Liver (tissue), 9 donors: Measurements from ENCODE around the gene DHRS1. TPM values are rescaled to one million over a fixed set of nuclear protein-coding genes. Genes with fewer than 3 reads are reported as not detected.

Source experiments
- DNase-seq: peaks from one replicate; pipeline ENCODE4 v3.0.0-alpha.2; 2017; ENCODE audit warnings: low spot score
- H3K27ac ChIP-seq, 2 donors: one replicate each; pipeline ENCODE4 v1.7.0; 2013; ENCODE audit warnings: inconsistent platforms in 2 of 2, low read length in 2 of 2, control low read depth in 1 of 2, low read depth in 1 of 2, mild to moderate bottlenecking in 1 of 2
- H3K27me3 ChIP-seq, 4 donors: one replicate each; pipeline versions ENCODE4 v1.6.1 to v1.7.0; 2013; ENCODE audit warnings: low read length in 3 of 4, inconsistent platforms in 1 of 4, mild to moderate bottlenecking in 1 of 4, moderate library complexity in 1 of 4; ENCODE audit not compliant: control insufficient read depth in 4 of 4, insufficient read depth in 4 of 4
- H3K36me3 ChIP-seq, 4 donors: one replicate each; pipeline versions ENCODE4 v1.6.1 to v1.7.0; 2013; ENCODE audit warnings: low read length in 3 of 4, mild to moderate bottlenecking in 3 of 4, low read depth in 1 of 4, moderate library complexity in 1 of 4; ENCODE audit not compliant: control insufficient read depth in 4 of 4, insufficient read depth in 3 of 4
- H3K4me1 ChIP-seq, 4 donors: one replicate each; pipeline versions ENCODE4 v1.6.1 to v1.7.0; 2013; ENCODE audit warnings: low read length in 3 of 4, mild to moderate bottlenecking in 3 of 4, moderate library complexity in 1 of 4; ENCODE audit not compliant: control insufficient read depth in 4 of 4, insufficient read depth in 4 of 4
- H3K4me3 ChIP-seq, 3 donors: one replicate each; pipeline versions ENCODE4 v1.6.1 to v1.7.0; 2013; ENCODE audit warnings: low read length in 3 of 3, control low read depth in 1 of 3, low read depth in 1 of 3, mild to moderate bottlenecking in 1 of 3
- H3K9ac ChIP-seq, 2 donors: one replicate each; pipeline ENCODE4 v1.7.0; 2013; ENCODE audit warnings: low read length in 2 of 2, mild to moderate bottlenecking in 2 of 2, moderate library complexity in 2 of 2, control low read depth in 1 of 2, low read depth in 1 of 2
- H3K9me3 ChIP-seq, 4 donors: one replicate each; pipeline versions ENCODE4 v1.6.1 to v1.7.0; 2013; ENCODE audit warnings: low read length in 3 of 4; ENCODE audit not compliant: control insufficient read depth in 4 of 4
- ATF3 ChIP-seq: IDR thresholded peaks from 2 replicates; pipeline ENCODE4 v1.6.1; 2016; ENCODE audit warnings: antibody characterized with exemption
- CTCF ChIP-seq: fragments of 150-350 bp; IDR thresholded peaks from 2 replicates; pipeline ENCODE4 v1.5.1; 2017; ENCODE audit warnings: improper control_type of control experiment, low read depth, low read length; ENCODE audit not compliant: missing input control
- EGR1 ChIP-seq, 2 donors: IDR thresholded peaks; 2 replicates each; pipeline ENCODE4 v1.6.1; 2016 to 2018; ENCODE audit warnings: antibody characterized with exemption in 2 of 2, low read depth in 2 of 2
- FOXA1 ChIP-seq: IDR thresholded peaks from 2 replicates; pipeline ENCODE4 v1.6.1; 2016; ENCODE audit warnings: antibody characterized with exemption
- FOXA2 ChIP-seq: IDR thresholded peaks from 2 replicates; pipeline ENCODE4 v1.6.1; 2016; ENCODE audit warnings: antibody characterized with exemption
- HNF4A ChIP-seq, 2 donors: conservative IDR thresholded peaks; 2 replicates each; pipeline ENCODE4 v1.6.1; 2016; ENCODE audit warnings: antibody characterized with exemption in 2 of 2, mild to moderate bottlenecking in 2 of 2
- HNF4G ChIP-seq: IDR thresholded peaks from 2 replicates; pipeline ENCODE4 v1.6.1; 2016; ENCODE audit warnings: antibody characterized with exemption
- JUND ChIP-seq, 2 donors: IDR thresholded peaks; 2 replicates each; pipeline ENCODE4 v1.6.1; 2016; ENCODE audit warnings: antibody characterized with exemption in 2 of 2
- MAX ChIP-seq: IDR thresholded peaks from 2 replicates; pipeline ENCODE4 v1.6.1; 2016; ENCODE audit warnings: antibody characterized with exemption
- NR2F2 ChIP-seq: IDR thresholded peaks from 2 replicates; pipeline ENCODE4 v1.6.1; 2016; ENCODE audit warnings: antibody characterized with exemption
- RAD21 ChIP-seq, 2 donors: IDR thresholded peaks; 2 replicates each; pipeline ENCODE4 v1.6.1; 2016; ENCODE audit warnings: antibody characterized with exemption in 2 of 2, mild to moderate bottlenecking in 2 of 2
- REST ChIP-seq: IDR thresholded peaks from 2 replicates; pipeline ENCODE4 v1.6.1; 2016; ENCODE audit warnings: antibody characterized with exemption, mild to moderate bottlenecking
- RXRA ChIP-seq, 2 donors: IDR thresholded peaks; 2 replicates each; pipeline ENCODE4 v1.6.1; 2017 to 2018; ENCODE audit warnings: antibody characterized with exemption in 2 of 2, mild to moderate bottlenecking in 1 of 2
- SP1 ChIP-seq: IDR thresholded peaks from 2 replicates; pipeline ENCODE4 v1.6.1; 2018; ENCODE audit warnings: antibody characterized with exemption, mild to moderate bottlenecking
- YY1 ChIP-seq: IDR thresholded peaks from 2 replicates; pipeline ENCODE4 v1.6.1; 2016; ENCODE audit warnings: antibody characterized with exemption, mild to moderate bottlenecking
- ZBTB33 ChIP-seq: IDR thresholded peaks from 2 replicates; pipeline ENCODE4 v1.6.1; 2016; ENCODE audit warnings: antibody characterized with exemption
- WGBS: extraction: QIAGEN DNeasy Blood & Tissue Kit; methylation state at CpG from one replicate; pipeline ENCODE4 v1.1.7; 2013; 5-methylcytosine and 5-hydroxymethylcytosine counted together
- polyA plus RNA-seq, 2 donors: library from polyadenylated mRNA; stranded (reverse) in 1 of 2; unstranded in 1 of 2; fragments of 200-250 nt in 1 of 2; fragments of >200 nt in 1 of 2; fragmentation: Nextera tagmentation in 1 of 2; extraction: Ambion mirVana in 1 of 2; gene quantifications; one replicate each; pipeline versions ENCODE4 v1.2.1 to v1.2.3, GENCODE V29; 2013 to 2015
- total RNA-seq, 2 donors: library from RNA; depleted of rRNA; stranded (reverse); fragments of >200 nt; gene quantifications; one replicate each; pipeline ENCODE4 v1.2.3, GENCODE V29; 2014
- donor health status: healthy.
- donor health status: healthy.
- donor health status: healthy.
- donor health status: healthy.
- donor health status: healthy.

Gene DHRS1
- total and polyA plus RNA-seq, 4 donors = 30.3 to 84.9 (median 50.2) TPM

- TF ChIP-seq REST (no peak), ATF3 (no peak), FOXA1 (no peak), RAD21 (IDR thresholded peaks at IDR 0.05) (peak; percentile 63 to 71)
Observed at GRCh38 chr14:24297190-24297964, 2.2 kb downstream of the DHRS1 start (continued).

- TF ChIP-seq RAD21 (IDR thresholded peaks at IDR 0.05) (peak; percentile 90 to 94), CTCF (peak; percentile 68), EGR1 (IDR thresholded peaks at IDR 0.05; ENCODE audit: low read depth in 2 of 2) (no peak), ZBTB33 (no peak), FOXA2 (no peak), FOXA1 (no peak), HNF4A (conservative IDR thresholded peaks at IDR 0.05) (no peak), REST (no peak), YY1 (no peak), NR2F2 (no peak), RXRA (IDR thresholded peaks at IDR 0.05) (no peak), MAX (no peak), HNF4G (no peak), JUND (IDR thresholded peaks at IDR 0.05) (no peak), ATF3 (no peak), SP1 (no peak)
- Histone ChIP-seq H3K9ac (peak overlapping the region in 1 of 2 donors; percentile 20), H3K27ac (peak overlapping the region; percentile 24 to 31), H3K4me1 (peaks cover 5 to 71% (median 64%) of the 10 kb centered on the region in 4 donors), H3K36me3 (peaks cover 2 to 25% (median 15%) of the 10 kb centered on the region in 4 donors), H3K27me3 (no peaks in the 10 kb centered on the region), H3K9me3 (no peaks in the 10 kb centered on the region), H3K4me3 (no peak overlapping the region)
- WGBS = 59% methylated on average over 12 of the region's 12 CpGs
- DNase-seq = peak; percentile 58
Observed at GRCh38 chr14:24296341-24297157, 3.0 kb downstream of the DHRS1 start.
